ENCODE measurements around the gene LMBR1L.
"Not testable (repeated sequence)": the region's sequence is repeated elsewhere in the genome, so short reads cannot be mapped to it uniquely, and the experiment has no call there.

The LMBR1L gene

DNA sequence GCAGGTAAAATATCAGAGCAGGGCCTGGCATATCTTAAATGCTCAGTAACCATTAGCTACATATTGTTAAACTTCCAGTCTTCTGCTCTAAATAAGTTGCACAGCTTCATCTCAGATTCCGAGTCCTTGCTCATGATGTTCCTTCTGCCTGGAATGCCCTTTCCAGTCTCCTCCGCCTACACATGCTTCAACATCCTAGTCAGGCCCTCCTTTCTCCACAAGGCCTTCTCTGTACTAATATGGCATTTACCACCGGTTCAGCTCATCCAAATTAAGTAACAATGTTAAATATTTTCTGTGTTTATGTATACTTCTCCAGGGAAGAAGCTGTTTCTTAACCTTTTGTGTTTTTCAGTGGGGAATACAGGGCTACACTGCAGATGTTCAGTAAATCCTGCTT lies 24.5 kb downstream of the LMBR1L start:
- no peak for DNase-seq

DNA sequence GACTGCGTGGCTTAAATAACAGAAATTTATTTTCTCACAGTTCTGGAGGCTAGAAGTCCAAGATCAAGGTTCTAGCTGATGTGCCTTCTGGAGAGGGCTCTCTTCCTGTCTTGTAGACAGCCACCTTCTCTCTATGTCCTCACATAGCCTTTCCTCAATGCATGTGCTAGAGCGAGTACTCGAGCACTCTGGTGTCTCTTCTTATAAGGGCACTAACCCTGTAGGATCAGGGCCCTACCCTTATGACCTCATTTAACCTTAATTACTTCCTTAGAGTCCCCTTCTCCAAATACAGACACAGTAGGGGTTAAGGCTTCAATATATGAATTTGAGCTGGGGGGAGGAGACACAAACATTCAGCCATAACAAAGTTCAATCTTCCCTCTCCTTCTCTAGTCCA lies 26.2 kb downstream of the LMBR1L start:
- no peak for DNase-seq

GRCh38 chr12:49079793-49080192 lies 30.9 kb downstream of the LMBR1L start:
- DNase-seq, result no peak

GRCh38 chr12:49070971-49071370 lies 39.7 kb downstream of the LMBR1L start:
- no peak for DNase-seq

GRCh38 chr12:49069507-49070346 lies 40.9 kb downstream of the LMBR1L start, which contains the start of gene RHEBL1:
Gene RHEBL1 (minus strand): TSS chr12:49069979. CDS start chr12:49069785, 194 bp downstream.
- DNase-seq, result peak; percentile 51 to 98 (median 93)

DNA sequence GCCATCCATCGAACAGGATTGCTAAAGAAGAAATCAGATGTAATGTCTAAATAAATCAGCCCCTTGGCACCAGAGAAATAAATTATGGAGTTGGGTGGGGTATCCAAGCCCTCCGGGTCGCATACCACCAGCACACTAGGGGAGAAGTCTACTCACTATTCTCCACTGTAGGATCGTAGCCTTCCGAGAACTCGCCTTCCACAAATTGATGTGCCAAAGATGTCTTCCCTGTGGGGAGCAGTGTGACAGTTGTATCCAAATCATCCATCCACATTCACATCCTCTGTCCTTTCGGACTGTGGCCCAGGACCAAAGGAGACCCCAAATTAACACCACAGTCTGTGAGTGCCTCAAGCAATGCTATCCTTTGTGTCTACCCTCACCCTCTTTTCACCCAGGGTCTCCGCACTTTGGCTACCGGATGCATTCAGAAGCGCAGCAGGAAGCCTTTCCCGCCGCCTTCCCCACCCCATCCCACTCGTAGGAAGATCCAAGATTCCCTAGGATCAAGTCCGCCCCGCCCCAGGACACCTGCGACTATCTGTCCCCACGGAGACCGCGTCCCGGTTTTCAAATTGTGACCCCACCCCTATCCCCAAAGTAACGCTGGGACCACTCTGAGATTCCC lies 41.7 kb downstream of the LMBR1L start:
- DNase-seq, result no peak

GRCh38 chr12:49066120-49066519 lies 44.5 kb downstream of the LMBR1L start:
- DNase-seq, result no peak

DNA sequence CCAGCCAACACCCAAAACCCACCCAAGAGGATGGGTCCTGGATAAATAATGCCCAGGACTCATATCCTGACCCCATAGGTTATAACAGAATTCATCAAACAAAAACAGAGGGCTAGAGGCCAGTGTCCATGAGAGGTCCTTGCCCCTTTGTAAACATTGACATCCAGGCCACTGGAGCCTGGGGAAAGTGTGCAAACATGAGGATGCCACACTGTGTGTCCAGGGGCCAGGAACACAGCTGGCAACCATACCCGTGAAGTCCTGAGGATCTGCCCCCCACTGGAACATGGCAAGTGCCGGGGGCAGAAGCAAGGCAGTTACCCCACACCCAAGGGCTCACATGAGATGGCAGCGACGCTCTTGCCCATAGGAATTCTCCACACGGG lies 45.9 kb downstream of the LMBR1L start:
- DNase-seq, result no peak

GRCh38 chr12:49061916-49062315 lies 48.7 kb downstream of the LMBR1L start:
- DNase-seq, result not testable (repeated sequence)

GRCh38 chr12:49061157-49061650 lies 49.4 kb downstream of the LMBR1L start:
- DNase-seq, result no peak

DNA sequence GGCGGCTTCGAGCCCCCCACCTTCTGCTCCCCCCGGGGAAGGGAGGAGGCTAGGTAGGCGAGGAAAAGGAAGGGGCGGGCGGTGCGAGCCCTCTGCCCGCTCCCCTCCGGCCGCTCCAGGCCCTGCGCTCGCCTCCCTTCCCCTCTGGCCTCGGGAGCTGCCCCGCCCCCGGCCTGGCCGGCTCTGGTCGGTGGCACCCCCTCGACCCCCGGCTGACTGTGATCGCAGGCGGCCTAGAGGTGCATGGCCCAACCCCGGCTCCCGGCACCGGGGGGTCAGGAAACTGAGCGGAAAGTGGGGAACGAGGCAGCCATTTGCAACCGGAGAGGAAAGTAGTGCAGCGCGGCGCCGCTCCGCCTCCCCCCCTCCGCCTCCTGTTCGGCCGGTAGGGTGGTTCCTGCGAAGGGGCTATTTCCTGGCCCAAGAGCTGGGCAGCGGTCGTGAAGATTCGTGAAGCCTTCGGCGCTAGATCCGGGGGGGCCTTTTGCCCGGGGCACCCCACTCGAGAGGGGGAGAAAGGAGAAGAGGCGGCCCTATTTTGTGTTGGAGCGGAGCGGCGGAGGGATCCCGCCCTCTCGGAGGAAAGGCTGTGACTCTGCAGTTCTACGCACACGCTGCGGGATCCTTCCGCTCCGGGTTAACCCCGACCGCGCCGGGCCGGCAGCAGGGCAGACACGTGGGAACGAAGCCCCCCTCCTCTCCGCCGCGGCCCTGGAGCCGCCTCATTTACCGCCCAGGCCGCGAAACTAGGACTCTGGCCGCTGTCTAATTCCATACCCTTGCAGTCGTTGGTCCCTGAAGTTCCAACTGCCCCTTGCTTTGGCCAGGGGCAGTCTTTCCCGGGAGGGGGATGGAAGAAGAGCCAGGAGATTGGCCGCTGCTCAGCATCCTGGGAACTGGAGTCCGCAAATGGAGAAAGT lies 50.1 kb downstream of the LMBR1L start, which contains the start of gene KMT2D:
KMT2D (minus strand) TSS at position 558 of the 920 bp plus-strand sequence. CDS start 5,470 bp downstream, outside the sequence.
- DNase-seq, result peak; percentile 76 to 95 (median 90)

GRCh38 chr12:49059299-49060171 lies 51.1 kb downstream of the LMBR1L start:
- DNase-seq, result peak in 2 of 14 donors; percentile 24 to 50

DNA sequence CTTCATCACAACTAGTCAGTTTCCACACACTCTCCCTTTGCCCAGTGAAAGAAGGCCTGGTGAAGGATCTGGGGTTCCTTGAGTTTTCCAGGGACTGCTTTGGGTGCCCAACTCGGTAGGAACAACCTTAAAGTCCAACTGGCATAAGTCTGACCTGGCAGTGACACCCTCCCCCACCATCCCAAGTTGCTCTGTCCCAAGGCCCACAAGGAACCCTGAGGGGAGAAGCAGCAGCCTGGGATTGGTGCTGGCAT lies 51.7 kb downstream of the LMBR1L start:
- no peak for DNase-seq

- no peak for DNase-seq
Observed at GRCh38 chr12:49058366-49059044, 52.1 kb downstream of the LMBR1L start.

GRCh38 chr12:49057888-49058287 lies 52.8 kb downstream of the LMBR1L start:
- peak in 1 of 14 donors; percentile 4 for DNase-seq

- DNase-seq, result peak in 9 of 14 donors; percentile 9 to 57 (median 43)
Observed at GRCh38 chr12:49055978-49056754, 54.5 kb downstream of the LMBR1L start.

GRCh38 chr12:49055092-49055491 lies 55.6 kb downstream of the LMBR1L start:
- DNase-seq, result no peak

- DNase-seq, result no peak
Observed at GRCh38 chr12:49054524-49054923, 56.1 kb downstream of the LMBR1L start.

DNA sequence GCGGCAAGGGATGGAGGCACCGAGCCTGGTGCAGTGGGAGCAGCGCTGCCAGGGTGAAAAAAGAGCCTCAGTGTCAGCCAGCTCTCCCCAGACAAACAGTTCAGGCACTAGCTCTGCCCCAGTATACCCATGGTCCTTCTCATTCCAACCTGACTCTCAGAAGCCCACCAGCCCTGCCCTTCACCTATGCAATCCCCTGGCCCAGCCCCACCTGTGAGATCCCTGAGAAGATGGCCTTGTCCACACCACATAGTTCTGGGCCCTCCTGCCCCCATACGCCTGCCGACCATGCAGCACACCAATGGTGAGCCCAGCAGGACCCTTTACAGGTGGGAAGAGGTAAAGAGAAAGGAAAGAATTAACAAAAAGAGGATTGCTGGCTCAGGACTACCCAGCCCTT lies 56.6 kb downstream of the LMBR1L start:
- DNase-seq, result no peak

Measured in C1 segment of cervical spinal cord (tissue), 14 donors.